Activated T-helper 1 cell treated with anti-CD3 and anti-CD28 coated beads, Interleukin-12 subunit alpha, Interleukin-12 subunit beta, Interleukin-2, Interleukin-4 antibody, amounts not matched to agents 30 ng/mL and 10 ng/mL and 1 ng/mL, durations not matched to agents 14 hours and 24 hours and 36 hours (primary cell): ENCODE results near the gene KLHL42. TPM values are rescaled to one million over a fixed set of nuclear protein-coding genes. Genes with fewer than 3 reads are reported as not detected.
A peak's percentile ranks its signal among the peaks of the same experiment; 100 is the strongest.

Source experiments
- DNase-seq: peaks from one replicate; pipeline ENCODE4 v3.0.0; 2021; ENCODE audit warnings: low spot score
- H3K27ac Mint-ChIP-seq: one replicate; pipeline ENCODE4 v1.8.0; 2021; ENCODE audit warnings: mild to moderate bottlenecking, mixed read lengths
- H3K27me3 Mint-ChIP-seq: one replicate; pipeline ENCODE4 v1.8.0; 2022; ENCODE audit warnings: mild to moderate bottlenecking, moderate library complexity, mixed read lengths; ENCODE audit not compliant: insufficient read depth
- H3K36me3 Mint-ChIP-seq: one replicate; pipeline ENCODE4 v1.8.0; 2021; ENCODE audit warnings: low read depth, mixed read lengths
- H3K4me1 Mint-ChIP-seq: one replicate; pipeline ENCODE4 v1.8.0; 2021; ENCODE audit warnings: low read depth, mixed read lengths
- H3K4me3 Mint-ChIP-seq: one replicate; pipeline ENCODE4 v1.8.0; 2021; ENCODE audit warnings: mild to moderate bottlenecking, moderate library complexity, mixed read lengths
- H3K9me3 Mint-ChIP-seq: one replicate; pipeline ENCODE4 v1.8.0; 2021; ENCODE audit warnings: mixed read lengths
- intact Hi-C: fragments of 100-400 bp; cut with micrococcal nuclease; formaldehyde crosslinking; loops from one replicate; pipeline ENCODE4 v1.15.1; 2024
- total RNA-seq: library from RNA; stranded (reverse); gene quantifications from 2 replicates; pipeline ENCODE4 v1.2.3, GENCODE V29; 2022

Gene KLHL42
- total RNA-seq, 1 donor from 2014 or later, result 21.7 TPM

DNA sequence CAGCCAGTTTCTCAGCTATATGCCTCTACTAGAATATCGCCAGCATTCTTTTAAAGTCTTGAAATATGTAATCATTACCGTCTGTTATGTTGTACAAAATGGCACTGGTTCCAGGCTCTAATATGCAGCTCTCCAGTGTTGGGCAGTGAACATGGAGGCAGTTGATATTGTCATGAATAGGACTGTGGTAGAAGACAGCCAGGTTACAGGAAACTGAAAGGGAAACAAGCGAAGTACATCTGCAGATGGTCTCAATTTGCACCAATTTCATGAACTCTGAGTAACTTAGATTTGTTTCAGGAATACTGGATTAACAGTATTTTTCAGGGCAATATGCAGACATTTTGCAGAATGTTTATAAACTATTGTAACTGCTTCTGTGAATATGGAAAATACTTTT, 13.4 kb upstream of the KLHL42 start:
- no peaks in the 10 kb centered on the region for H3K9me3 Mint-ChIP-seq

DNA sequence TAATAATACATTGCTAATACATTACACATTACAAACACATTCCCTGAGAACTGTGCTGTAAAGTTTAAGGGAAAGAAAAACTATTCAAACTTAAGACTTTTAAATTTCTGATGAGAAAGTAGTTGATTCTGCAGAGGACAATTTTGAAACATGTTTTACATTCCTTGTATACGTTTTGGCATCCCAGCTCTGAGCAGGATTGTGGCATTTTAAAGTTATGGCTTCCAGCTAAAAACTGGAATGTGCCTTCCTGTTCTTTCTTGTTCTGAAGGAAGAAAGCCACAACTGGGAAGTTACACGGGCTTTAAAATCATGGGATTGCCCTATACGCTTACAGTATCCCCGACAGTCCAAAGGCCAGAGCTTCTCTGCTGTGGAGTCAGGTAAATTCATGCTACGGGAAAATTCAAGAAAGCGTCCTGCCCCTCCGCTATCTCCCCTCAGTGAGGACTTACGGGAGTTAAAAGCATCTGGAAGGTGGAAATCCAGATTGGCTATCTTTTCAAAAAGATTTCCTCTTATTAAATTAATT, 10.8 kb upstream of the KLHL42 start:
- Mint-ChIP-seq H3K4me3 (no peak overlapping the region), H3K36me3 (peaks cover 3% of the 10 kb centered on the region), H3K27ac (no peak overlapping the region), H3K27me3 (peaks cover 22% of the 10 kb centered on the region), H3K4me1 (peaks cover 8% of the 10 kb centered on the region), H3K9me3 (no peaks in the 10 kb centered on the region)
- no peak for DNase-seq
- intact Hi-C loops, result no loop called here

More for the DNA sequence above, 13.4 kb upstream of the KLHL42 start:
- intact Hi-C loops, result no loop called here
- Mint-ChIP-seq H3K4me1 (peaks cover 19% of the 10 kb centered on the region), H3K27me3 (peaks cover 9% of the 10 kb centered on the region), H3K36me3 (peaks cover 8% of the 10 kb centered on the region), H3K4me3 (no peak overlapping the region), H3K27ac (no peak overlapping the region)
- no peak for DNase-seq

DNA sequence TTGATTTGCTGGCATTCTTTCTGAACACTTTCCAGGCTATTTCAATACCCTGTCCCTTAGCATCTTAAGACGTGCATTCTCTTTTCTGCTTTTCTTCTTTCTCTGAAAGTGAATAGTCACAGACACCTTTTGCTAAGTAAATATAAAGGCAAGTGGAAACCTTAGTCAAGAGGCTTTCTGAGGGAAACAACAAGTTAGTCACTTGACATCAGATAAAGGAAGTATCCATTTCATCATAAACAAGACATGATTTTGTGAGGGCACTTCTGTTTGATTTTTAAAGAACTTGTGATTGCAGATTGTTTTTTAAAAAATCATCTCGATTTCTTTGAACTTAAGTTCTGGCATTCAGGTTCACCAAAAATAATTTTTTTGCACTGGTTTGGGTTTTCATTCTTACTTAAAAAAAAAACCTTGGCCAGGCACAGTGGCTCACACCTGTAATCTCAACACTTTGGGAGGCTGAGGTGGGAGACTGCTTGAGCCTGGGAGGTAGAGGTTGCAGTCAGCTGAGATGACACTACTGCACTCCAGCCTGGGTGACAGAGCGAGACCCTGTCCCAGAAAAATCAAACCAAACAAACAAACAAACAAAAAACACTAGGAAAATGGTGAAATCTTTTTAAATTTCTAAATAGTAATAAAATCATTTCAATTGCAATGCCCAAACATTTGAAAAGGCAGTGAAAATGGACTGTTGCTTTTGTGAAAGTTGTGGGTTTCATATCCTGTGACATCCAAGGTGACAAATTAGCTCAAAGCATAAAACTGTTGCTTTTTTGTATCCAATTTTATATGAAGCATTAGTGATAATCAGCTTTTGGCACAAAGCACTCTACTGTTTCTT, 8.3 kb upstream of the KLHL42 start:
- H3K9me3 Mint-ChIP-seq, result no peaks in the 10 kb centered on the region
- H3K4me3 Mint-ChIP-seq, result no peak overlapping the region
- peaks cover 22% of the 10 kb centered on the region for H3K27me3 Mint-ChIP-seq
- intact Hi-C loops, result no loop called here
- H3K27ac Mint-ChIP-seq, result no peak overlapping the region
- DNase-seq, result no peak
- peaks cover 8% of the 10 kb centered on the region for H3K4me1 Mint-ChIP-seq
- H3K36me3 Mint-ChIP-seq, result peaks cover 3% of the 10 kb centered on the region

DNA sequence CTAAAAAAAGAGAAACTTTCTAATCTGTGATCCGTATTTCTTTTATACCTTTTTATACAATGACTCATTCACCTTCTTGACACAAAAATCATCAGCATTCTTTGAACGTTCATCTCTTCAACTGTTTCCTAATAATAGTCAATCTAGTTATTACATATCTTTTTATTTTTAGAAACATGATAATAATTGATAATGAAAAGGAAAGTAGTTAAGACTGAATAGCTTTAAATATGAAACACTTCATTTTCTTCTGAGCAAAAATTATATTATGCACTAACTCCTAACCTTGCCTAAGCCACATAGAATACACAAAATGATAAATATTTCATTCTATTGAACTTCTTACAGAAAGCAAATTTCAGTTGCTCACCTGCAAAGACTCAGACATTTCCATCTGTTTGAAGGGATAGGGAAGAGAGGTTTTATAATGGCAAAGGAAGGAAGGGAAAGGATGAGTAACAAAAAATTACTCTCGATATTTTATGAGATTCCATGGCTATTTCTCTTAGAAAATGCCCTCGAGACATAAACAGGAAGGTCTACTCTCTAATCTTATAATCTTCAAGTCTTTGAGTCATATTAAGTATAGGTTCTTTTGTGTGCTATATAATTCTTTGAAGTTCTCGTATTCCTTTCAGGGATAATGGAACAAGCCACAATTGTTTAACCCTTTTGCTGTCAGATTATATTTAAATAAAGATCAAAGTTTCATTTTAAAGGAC, 7.5 kb upstream of the KLHL42 start:
- DNase-seq, result no peak
- intact Hi-C loops, result no loop called here
- Mint-ChIP-seq H3K27me3 (peaks cover 28% of the 10 kb centered on the region), H3K4me3 (no peak overlapping the region), H3K27ac (no peak overlapping the region), H3K4me1 (peaks cover 8% of the 10 kb centered on the region), H3K9me3 (no peaks in the 10 kb centered on the region), H3K36me3 (peaks cover 3% of the 10 kb centered on the region)

DNA sequence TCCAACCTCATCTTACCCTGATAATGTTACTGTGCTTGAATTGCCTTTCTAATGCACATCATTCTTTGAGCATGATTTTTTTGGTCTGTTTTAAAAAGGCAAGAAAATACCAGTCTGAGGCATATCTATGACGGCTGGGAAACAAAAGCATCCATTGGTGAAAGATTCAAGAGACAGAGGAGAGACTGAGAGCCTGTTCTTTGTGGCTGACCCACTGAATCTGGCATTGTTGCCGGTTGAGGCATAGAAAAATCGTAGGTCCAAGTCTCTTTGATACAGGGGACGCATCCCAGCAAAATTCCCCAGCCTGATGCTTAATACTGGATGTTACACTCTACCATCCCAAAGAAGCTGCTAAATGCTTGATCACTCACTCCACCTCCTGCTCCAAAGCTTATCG, 2.9 kb upstream of the KLHL42 start:
- intact Hi-C loops, result no loop called here
- Mint-ChIP-seq H3K27ac (no peak overlapping the region), H3K36me3 (peaks cover 8% of the 10 kb centered on the region), H3K9me3 (no peaks in the 10 kb centered on the region), H3K4me3 (no peak overlapping the region), H3K4me1 (peaks cover 24% of the 10 kb centered on the region), H3K27me3 (peaks cover 32% of the 10 kb centered on the region)
- DNase-seq, result no peak

DNA sequence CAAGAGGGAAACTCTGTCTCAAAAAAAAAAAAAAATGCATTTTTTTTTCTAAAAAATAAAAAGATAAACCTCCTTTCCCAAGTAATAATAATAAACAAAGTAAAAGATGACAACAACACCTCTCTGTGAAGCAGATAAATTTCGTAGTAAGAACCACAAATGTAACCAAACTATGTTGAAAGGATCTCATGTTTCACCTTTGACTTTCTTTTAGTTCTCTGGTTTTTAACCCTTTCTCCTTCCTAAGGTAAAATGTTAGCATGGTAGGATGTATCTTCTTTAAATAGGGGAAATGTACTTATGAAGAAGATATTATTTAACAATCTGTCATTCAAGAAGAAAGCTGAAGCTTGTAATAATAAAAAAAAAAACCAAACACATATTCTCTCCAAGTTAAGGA, 1.8 kb upstream of the KLHL42 start:
- intact Hi-C loops, result no loop called here
- peaks cover 25% of the 10 kb centered on the region for H3K27me3 Mint-ChIP-seq
- H3K9me3 Mint-ChIP-seq, result no peaks in the 10 kb centered on the region

DNA sequence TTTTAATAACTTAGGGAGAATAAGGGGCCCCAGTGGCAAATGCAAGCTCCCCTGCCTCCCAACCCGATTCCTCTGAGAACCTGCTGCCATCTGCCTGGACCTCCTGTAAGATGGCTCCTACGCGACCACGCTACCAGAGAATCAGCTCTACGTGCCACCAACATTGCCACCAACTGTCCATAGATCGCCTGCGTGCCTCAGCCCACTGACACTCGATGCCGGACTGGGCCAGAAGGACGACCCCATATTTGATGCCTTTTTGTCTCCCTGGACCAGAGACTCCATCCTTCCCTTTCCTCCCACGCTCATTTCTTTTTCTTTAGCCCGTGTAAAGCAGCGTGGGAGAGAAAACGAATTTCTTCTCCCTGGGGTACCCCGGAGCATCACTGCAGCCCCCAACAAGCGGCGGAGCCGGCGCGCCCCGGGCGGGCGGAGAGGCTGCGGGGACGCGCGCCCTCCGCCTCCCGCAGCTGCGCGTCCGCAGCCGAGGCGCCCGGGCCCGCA, 565 bp upstream of the KLHL42 start:
- Mint-ChIP-seq H3K36me3 (peaks cover 17% of the 10 kb centered on the region), H3K4me1 (peaks cover 30% of the 10 kb centered on the region), H3K9me3 (no peaks in the 10 kb centered on the region), H3K27me3 (peaks cover 19% of the 10 kb centered on the region), H3K4me3 (peak overlapping the region; percentile 84), H3K27ac (peak overlapping the region; percentile 75)
- intact Hi-C loops, result no loop called here
- DNase-seq, result no peak

More for the DNA sequence above, 1.8 kb upstream of the KLHL42 start:
- peaks cover 14% of the 10 kb centered on the region for H3K36me3 Mint-ChIP-seq
- no peak for DNase-seq
- H3K4me1 Mint-ChIP-seq, result peaks cover 30% of the 10 kb centered on the region
- no peak overlapping the region for H3K27ac Mint-ChIP-seq
- peak overlapping the region; percentile 41 for H3K4me3 Mint-ChIP-seq

DNA sequence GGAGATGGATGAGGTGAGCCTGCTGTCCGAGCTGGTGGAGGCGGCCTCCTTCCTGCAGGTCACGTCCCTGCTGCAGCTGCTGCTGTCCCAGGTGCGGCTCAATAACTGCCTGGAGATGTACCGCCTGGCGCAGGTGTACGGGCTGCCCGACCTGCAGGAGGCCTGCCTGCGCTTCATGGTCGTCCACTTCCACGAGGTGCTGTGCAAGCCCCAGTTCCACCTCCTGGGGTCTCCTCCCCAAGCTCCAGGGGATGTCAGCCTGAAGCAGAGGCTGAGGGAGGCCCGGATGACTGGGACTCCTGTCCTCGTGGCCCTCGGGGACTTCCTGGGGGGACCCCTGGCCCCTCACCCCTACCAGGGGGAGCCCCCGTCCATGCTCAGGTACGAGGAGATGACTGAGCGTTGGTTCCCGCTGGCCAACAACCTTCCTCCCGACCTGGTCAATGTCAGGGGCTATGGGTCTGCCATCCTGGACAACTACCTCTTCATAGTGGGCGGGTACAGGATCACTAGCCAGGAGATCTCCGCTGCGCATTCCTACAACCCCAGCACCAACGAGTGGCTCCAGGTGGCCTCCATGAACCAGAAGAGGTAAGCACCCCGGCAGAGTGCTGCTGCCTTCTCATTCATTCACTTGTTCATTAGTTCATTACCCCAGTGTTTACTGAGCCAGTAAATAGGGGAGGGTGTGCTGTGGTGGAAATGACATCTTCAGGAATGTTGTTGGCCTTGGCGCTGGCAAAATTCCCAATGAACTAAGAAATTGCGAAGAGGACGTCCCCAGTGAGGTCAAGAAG, 777 bp downstream of the KLHL42 start:
- no peak for DNase-seq
- Mint-ChIP-seq H3K9me3 (no peaks in the 10 kb centered on the region), H3K4me1 (peaks cover 35% of the 10 kb centered on the region), H3K27ac (peak overlapping the region; percentile 70), H3K36me3 (peaks cover 21% of the 10 kb centered on the region), H3K27me3 (peaks cover 19% of the 10 kb centered on the region), H3K4me3 (peak overlapping the region; percentile 83)
- intact Hi-C loops, result loop anchor here (1.0 to 2.0 kb wide), 5 partner anchors 19 to 70 kb away; partner anchors contain the start of gene MRPS35

DNA sequence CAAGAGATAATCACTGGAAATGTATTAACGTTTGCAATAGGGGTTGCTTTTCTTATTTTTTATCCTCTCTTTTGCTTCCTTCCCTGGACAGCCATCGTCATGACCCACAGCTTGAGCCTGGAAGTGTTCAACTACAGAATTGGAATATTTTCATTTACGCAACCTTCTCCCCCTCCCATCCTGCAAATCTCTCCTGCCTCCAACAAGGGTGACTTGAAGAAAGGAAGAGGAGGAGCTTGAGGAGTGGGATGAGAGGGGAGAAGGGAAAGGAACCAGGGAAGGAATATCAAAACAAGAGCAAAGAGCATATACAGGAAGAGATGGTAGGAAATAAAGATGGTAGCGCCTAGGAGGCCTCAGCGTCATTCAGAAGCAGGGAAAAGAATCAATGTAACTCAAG, 1.6 kb downstream of the KLHL42 start:
- peak overlapping the region; percentile 70 for H3K27ac Mint-ChIP-seq
- peaks cover 42% of the 10 kb centered on the region for H3K4me1 Mint-ChIP-seq

DNA sequence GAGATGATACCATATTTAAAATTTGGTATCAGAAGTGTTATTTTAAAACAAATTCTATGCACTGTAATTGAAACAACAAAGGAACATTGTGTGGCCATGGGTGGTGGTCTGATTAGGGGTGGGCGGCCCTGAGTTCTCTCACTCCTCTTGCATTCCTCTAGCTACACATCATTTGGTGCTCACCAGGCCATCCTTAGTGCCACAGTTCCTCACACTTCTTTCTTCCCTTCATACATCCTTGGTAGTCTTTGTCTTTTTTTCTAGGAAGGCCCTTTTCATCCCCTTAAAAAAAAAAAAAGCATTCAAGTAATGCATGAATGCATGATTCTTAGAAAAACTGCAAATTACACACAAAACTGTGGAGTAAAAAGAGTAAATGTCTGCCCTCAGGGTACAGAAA, 2.4 kb downstream of the KLHL42 start:
- intact Hi-C loops, result no loop called here
- Mint-ChIP-seq H3K4me1 (peaks cover 43% of the 10 kb centered on the region), H3K36me3 (peaks cover 21% of the 10 kb centered on the region), H3K4me3 (peak overlapping the region; percentile 83), H3K27ac (no peak overlapping the region), H3K27me3 (peaks cover 13% of the 10 kb centered on the region), H3K9me3 (no peaks in the 10 kb centered on the region)
- no peak for DNase-seq

More for the DNA sequence above, 1.6 kb downstream of the KLHL42 start:
- peak overlapping the region; percentile 83 for H3K4me3 Mint-ChIP-seq
- peaks cover 21% of the 10 kb centered on the region for H3K36me3 Mint-ChIP-seq
- peaks cover 19% of the 10 kb centered on the region for H3K27me3 Mint-ChIP-seq
- H3K9me3 Mint-ChIP-seq, result no peaks in the 10 kb centered on the region
- DNase-seq, result no peak
- intact Hi-C loops, result loop anchor here (1.0 to 2.0 kb wide), 3 partner anchors 19 to 71 kb away; partner anchors contain the start of gene MRPS35

DNA sequence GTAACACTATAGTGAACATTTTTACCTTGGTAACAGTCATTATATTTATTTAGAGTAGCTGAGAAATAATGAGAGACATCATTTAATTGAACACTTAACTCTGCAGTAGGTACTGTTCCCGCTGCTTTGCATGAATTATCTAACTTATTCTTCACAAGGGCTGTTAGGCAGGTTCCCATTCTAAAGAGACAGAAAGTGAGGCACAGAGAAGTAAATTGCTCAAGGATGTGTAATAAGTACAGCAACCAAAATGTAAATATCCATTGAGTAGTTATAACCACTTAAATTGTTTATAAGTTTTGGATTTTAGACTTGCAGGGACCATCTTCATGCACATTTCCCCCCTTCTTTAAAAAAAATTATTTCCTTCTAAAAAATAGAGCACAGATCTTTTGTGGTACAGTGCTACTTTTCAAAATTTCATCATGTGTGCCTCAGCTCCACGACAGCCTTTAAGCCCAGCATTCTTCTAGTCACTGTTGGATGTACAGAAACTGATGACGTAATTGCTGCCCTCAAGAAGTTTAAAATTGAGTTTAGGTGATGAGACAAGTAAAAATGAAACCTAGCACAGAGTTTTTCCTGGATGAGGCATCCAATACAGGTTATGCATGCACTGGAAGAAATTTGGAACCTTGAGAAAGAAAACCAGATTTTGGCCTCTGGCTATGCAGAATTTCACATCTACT, 6.0 kb downstream of the KLHL42 start:
- H3K4me3 Mint-ChIP-seq, result no peak overlapping the region
- no peaks in the 10 kb centered on the region for H3K9me3 Mint-ChIP-seq
- no peaks in the 10 kb centered on the region for H3K27me3 Mint-ChIP-seq
- no peak for DNase-seq
- intact Hi-C loops, result loop anchor here (1.0 to 2.0 kb wide), 2 partner anchors 17 to 36 kb away; no protein-coding TSS in a partner anchor
- H3K4me1 Mint-ChIP-seq, result peaks cover 40% of the 10 kb centered on the region
- H3K27ac Mint-ChIP-seq, result peak overlapping the region; percentile 68
- H3K36me3 Mint-ChIP-seq, result peaks cover 29% of the 10 kb centered on the region

DNA sequence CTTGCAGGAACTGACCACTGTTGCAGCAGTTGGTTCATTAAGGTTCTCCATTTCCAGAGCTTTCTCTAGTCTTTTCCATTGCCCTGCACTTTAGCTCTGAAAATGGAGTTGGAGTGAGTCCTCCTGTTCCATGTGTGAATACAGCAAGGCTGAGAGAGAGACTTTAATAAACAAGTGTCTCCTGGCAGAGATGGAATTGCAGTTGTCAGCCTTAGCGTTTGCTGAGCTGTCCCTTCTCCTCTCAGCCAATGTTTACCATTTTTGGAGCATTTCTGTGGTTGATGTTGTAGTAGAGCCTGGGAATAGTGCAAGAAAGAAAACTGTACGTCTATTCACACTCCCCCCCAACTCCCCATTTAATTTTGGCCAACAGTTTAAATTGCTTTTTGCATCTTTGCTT, 7.5 kb downstream of the KLHL42 start:
- H3K4me1 Mint-ChIP-seq, result peaks cover 27% of the 10 kb centered on the region
- no peak overlapping the region for H3K4me3 Mint-ChIP-seq
- no peaks in the 10 kb centered on the region for H3K9me3 Mint-ChIP-seq
- no peak overlapping the region for H3K27ac Mint-ChIP-seq
- DNase-seq, result no peak
- H3K27me3 Mint-ChIP-seq, result no peaks in the 10 kb centered on the region
- H3K36me3 Mint-ChIP-seq, result peaks cover 28% of the 10 kb centered on the region
- intact Hi-C loops, result loop anchor here (2.0 kb wide), 1 partner anchor 15 kb away; no protein-coding TSS in a partner anchor
